GM06990 (cell line): ENCODE results near the gene CFAP46.

ENCODE experiments used
- DNase-seq: peaks from one replicate; pipeline ENCODE4 v3.0.0-alpha.2; 2011; ENCODE audit not compliant: insufficient read length; ENCODE audit errors: extremely low read depth
- H3K27me3 ChIP-seq: replicated peaks from 2 replicates; pipeline ENCODE4 v1.6.0; 2011; ENCODE audit warnings: low read length; ENCODE audit not compliant: control insufficient read depth, insufficient read depth
- H3K36me3 ChIP-seq: 2 replicates; pipeline ENCODE4 v1.5.1; 2011; ENCODE audit warnings: low read length; ENCODE audit not compliant: control insufficient read depth, insufficient read depth
- H3K4me3 ChIP-seq: replicated peaks from 2 replicates; pipeline ENCODE4 v1.5.1; 2011; ENCODE audit warnings: low read depth, mild to moderate bottlenecking, control low read depth, low read length
- CTCF ChIP-seq: IDR thresholded peaks from 2 replicates; pipeline ENCODE4 v1.5.1; 2011; ENCODE audit warnings: low read length, control low read depth, mild to moderate bottlenecking, inconsistent platforms; ENCODE audit not compliant: insufficient read depth, poor library complexity, severe bottlenecking

CFAP46 gene

GRCh38 chr10:132836832-132837540, 105.4 kb downstream of the CFAP46 start:
- no peak for DNase-seq
- Histone ChIP-seq H3K4me3 (no peak overlapping the region), H3K36me3 (no peaks in the 10 kb centered on the region), H3K27me3 (no peaks in the 10 kb centered on the region)
- TF ChIP-seq CTCF = peak; percentile 85

GRCh38 chr10:132836248-132836831, 106.0 kb downstream of the CFAP46 start:
- no peak for TF ChIP-seq CTCF
- DNase-seq = no peak
- H3K4me3 ChIP-seq = no peak overlapping the region

GRCh38 chr10:132835848-132836233, 106.5 kb downstream of the CFAP46 start:
- DNase-seq = no peak
- no peak overlapping the region for H3K4me3 ChIP-seq
- H3K27me3 ChIP-seq = no peaks in the 10 kb centered on the region
- TF ChIP-seq CTCF = no peak
- no peaks in the 10 kb centered on the region for H3K36me3 ChIP-seq

More at GRCh38 chr10:132836248-132836831, 106.0 kb downstream of the CFAP46 start:
- Histone ChIP-seq H3K36me3 (no peaks in the 10 kb centered on the region), H3K27me3 (no peaks in the 10 kb centered on the region)

- Histone ChIP-seq H3K36me3 (no peaks in the 10 kb centered on the region), H3K4me3 (no peak overlapping the region), H3K27me3 (no peaks in the 10 kb centered on the region)
- TF ChIP-seq CTCF = no peak
- no peak for DNase-seq
Measured at GRCh38 chr10:132834891-132835847, 107.2 kb downstream of the CFAP46 start.

- Histone ChIP-seq H3K27me3 (no peaks in the 10 kb centered on the region), H3K4me3 (no peak overlapping the region), H3K36me3 (no peaks in the 10 kb centered on the region)
- DNase-seq = no peak
- no peak for TF ChIP-seq CTCF
Measured at GRCh38 chr10:132834311-132834761, 108.0 kb downstream of the CFAP46 start.
